C1 segment of cervical spinal cord (tissue), 14 donors: ENCODE data around the gene SIGLEC15.
"Not testable (repeated sequence)": the region's sequence is repeated elsewhere in the genome, so short reads cannot be mapped to it uniquely, and the experiment has no call there.

Source experiments
- DNase-seq, 14 donors: peaks; one replicate each; lab custom pipeline; 2025; lab: John Stamatoyannopoulos, UW

SIGLEC15 gene

DNA sequence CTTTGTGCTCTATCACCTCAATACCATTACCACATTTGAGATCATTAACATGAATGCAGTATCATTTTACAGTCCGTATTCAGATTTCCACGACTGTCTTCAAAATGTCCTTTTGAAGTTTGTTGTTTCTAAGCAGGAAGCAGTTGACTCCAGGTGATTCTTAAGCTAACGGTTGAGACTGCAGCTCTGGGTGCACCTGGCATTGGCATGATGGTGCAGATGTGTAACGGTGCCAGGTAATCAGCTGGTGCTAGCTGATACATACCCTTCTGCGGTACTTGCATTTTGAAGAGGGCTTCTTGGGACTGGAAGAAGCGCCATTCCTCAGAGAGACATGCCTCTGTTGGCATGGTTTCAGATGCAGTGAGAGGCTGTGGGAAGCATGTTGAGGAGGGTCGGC, 19.5 kb downstream of the SIGLEC15 start:
- no peak for DNase-seq

- no peak for DNase-seq
Observed at GRCh38 chr18:45845410-45845809, 19.9 kb downstream of the SIGLEC15 start.

DNA sequence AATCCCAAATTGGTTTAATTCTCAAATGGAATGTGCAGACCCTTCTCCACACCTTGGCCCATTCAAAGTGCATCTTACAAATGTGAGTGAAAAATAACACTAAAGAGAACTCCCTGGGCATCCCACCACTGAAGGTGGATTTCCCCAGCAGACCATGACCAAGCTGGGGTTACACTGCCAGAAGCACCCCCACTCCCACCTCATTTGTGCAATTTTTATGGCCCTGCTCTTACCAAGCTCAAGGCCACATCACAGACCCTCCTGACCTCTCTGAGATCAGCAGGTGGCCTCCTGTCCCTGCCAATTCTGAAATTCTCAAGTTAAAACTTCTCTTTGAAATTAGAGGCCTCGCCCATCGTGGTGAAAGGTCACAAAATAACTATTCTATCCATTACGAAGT, 21.6 kb downstream of the SIGLEC15 start:
- no peak for DNase-seq

DNA sequence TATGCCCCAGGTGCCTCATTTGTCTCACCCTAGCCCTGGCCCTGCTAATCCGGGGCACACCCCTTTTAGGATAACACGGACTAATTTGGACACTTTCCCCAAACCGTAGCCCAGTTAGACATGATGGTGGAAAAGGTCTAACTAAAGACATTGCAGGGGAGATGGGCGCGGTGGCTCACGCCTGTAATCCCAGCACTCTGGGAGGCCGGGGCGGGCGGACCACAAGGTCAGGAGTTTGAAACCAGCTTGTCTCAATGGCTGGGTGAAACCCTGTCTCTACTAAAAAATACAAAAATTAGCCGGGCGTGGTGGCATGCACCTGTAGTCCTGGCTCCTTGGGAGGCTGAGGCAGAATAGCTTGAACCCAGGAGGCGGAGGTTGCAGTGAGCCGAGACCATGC, 23.2 kb downstream of the SIGLEC15 start:
- DNase-seq: not testable (repeated sequence)

DNA sequence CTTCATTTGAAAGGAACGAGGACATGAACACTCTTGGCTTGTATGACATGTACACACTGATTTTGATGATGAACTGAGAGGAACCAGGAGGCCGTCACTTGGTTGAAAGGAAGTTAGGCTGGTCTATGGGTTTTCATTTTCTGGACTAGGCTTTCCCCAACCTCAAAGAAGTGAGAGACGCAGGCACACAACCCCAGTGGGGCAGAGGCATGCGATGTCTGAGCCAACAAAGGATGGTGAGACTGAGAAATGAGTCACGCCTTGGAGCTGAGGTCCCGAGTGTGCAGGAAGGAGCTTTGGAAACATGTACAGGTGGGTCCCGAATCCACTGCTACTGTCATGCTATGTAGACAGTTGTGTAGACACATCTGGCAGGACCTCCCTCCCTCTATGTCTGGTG, 24.1 kb downstream of the SIGLEC15 start:
- DNase-seq: no peak

GRCh38 chr18:45850021-45850420, 24.5 kb downstream of the SIGLEC15 start:
- no peak for DNase-seq

- no peak for DNase-seq
Observed at GRCh38 chr18:45851161-45851925, 25.9 kb downstream of the SIGLEC15 start.

DNA sequence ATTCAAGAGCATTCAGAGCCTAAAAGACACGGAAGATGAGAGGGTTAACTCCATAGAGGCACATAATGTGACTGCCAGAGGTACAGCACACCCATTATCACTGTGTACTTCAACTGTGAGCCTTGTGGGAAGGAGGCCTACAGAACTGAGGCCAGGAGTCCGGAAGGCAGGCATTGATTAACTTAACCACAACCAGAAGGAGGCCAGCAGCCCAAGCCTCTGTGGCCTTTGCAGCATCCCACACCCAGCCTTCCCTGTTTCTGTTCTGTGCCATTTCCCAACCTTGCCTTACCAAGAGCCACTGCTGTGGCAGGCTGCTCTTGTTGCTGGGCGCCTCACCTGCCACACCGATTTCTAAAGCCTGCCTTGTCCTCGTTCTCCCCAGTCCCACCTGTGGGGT, 27.2 kb downstream of the SIGLEC15 start:
- DNase-seq: no peak

GRCh38 chr18:45854036-45854586, 28.6 kb downstream of the SIGLEC15 start:
- DNase-seq: no peak

DNA sequence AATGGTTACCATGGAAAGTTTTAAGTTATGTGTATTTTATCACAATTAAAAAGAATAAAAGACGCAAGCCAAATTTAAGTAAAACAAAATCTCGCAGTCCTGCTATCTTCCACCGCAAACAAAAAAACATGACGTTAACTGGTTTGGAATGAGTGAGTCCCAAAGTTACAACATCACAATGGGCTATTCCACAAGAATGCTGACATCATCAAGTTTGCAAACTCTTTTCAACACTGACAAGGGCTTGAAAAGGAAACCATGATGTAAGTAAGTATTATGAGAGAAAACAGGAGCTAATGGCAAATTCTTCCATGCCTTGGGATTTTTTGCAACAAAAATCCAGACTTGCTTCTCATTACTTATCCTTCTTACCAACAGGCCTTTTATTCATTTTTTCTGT, 31.1 kb downstream of the SIGLEC15 start:
- DNase-seq: no peak

DNA sequence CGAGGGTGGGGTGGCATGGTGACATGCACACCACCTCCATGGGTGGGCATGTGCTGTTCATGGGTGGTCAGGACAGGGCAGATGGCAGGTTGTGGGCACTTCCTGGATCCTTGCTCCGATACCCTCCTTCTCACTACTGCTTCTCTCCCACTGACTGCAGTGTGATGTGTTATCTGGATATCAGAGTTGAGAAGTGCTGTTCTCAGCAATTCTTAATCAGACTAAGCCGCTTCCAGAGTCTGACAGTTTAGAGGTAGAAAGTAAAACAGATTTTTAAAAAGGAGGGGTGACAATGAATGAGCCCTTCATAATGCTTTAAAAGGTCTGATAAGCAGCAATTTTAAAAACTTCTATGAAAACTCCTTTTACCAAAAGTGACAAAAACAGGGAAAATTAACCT, 33.9 kb downstream of the SIGLEC15 start:
- DNase-seq: no peak

DNA sequence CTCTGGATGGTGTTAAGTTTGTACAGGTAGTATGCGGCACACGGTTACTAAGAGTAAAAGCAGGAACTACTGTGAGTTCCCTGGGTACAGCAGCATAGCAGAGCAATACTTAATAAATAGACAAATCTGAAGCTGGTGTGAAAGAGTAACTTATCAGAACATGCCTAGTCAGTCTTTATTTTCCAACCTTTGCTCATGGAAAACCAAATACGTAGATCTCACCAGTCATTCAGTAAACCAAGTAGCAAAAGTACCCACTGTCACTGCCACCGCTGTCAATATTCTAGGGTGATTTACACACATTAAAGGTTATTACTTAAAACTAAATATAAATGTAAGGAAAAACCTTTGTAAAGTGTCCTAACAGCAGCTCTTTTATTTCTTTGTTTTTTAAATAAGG, 35.0 kb downstream of the SIGLEC15 start:
- no peak for DNase-seq

DNA sequence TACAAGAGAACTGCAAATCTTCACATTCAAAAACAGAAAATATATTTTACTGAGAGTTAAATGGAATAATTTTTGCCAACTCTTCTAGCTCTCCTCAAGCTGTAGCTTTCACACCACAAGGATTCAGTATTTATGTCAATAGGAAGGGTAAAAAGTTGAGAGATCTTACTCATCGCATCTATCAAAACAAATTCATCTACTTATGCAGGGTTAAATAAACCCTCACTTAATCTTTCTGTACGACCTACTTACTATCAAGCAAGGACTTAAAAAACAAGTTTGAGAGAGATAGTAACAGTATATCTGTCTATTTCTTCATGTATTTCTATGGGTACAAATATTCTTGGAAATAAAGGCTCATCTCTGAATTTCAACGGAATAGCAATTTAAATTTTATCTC, 35.5 kb downstream of the SIGLEC15 start:
- no peak for DNase-seq

- no peak for DNase-seq
Observed at GRCh38 chr18:45861926-45862325, 36.5 kb downstream of the SIGLEC15 start.

GRCh38 chr18:45863469-45863868, 38.0 kb downstream of the SIGLEC15 start:
- no peak for DNase-seq

DNA sequence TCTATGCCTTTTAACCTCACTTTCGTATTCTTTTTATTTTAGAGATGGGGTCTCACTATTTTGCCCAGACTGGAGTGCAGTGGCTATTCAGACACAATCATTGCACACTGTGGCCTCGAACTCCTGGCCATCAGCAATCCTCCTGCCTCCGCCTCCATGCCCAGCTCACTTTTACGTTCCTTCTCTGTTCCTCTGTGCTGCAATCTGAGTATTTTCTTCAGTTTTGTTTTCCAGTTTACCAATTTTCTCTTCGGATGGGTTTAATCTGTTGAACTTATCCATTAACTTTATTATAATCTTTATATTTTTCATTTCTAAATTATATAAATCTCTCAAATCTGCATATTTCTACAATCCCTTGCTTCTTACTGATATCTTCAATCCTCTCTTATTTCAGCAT, 38.6 kb downstream of the SIGLEC15 start:
- DNase-seq: no peak

DNA sequence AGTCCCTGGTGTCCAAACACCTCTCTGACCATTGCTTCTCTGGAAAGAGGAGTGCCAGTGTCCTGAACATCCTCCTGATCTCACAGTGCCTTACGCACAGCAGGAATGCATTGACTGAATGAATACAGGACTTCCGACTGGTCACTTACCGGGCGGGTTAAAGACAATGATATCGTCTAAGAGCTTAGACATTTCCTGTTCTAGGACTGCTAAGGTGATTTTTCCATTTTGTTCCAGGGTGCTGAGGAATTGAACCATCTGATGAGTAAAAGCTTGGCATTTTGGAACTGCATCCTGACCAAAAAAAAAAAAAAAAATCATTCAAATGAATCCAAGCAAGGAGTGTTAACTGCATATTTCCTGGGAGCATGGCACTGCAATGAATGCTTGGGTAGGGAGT, 40.0 kb downstream of the SIGLEC15 start:
- DNase-seq: no peak

DNA sequence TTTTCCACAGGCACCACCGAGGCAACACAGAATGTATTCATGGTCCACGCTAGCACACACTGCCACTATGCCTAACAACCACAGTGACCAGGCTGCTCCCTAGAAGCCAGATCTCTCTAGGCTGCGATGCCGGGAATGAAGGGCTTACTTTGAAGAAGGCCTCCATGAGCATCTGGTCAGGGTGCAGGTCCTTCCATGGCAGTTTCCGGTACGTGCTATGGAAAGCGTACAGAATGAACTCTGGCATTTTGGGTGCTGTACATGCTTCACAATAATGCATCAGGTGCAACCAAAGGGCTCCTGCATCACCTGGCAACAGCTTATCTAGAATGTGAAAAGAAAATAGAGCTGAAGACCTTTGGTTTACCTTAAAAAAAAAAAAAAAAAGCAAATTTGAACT, 44.9 kb downstream of the SIGLEC15 start:
- no peak for DNase-seq

GRCh38 chr18:45871431-45872084, 46.1 kb downstream of the SIGLEC15 start:
- DNase-seq: no peak

DNA sequence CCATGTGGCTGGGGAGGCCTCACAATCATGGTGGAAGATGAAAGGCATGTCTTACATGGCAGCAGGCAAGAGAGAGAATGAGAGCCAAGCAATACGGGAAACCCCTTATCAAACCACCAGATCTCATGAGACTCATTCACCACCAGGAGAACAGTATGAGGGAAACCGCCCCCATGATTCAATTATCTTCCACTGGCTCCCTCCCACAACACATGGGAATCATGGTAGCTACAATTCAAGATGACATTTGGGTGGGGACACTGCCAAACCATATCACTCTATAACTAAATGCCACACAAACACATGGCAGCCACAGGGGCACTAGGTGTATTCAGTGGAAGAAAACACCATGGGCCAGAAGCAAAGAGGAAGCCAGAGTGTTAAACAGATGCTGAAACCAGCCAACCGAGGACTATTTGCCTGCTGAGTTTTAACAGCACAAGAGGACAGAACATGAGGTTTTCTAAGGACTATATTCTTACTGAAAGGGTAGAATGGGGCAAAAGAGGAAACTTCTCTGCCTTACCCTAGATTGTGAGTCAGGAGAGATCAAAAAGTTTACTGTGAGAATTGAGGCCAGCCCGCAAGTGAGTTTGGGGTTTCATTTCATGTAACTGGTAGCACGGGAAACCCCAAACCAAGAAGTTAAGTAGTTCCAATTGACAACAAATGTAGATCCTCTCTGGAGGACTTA, 49.2 kb downstream of the SIGLEC15 start:
- DNase-seq: no peak

GRCh38 chr18:45876161-45876560, 50.7 kb downstream of the SIGLEC15 start:
- no peak for DNase-seq

- no peak for DNase-seq
Observed at GRCh38 chr18:45877403-45877802, 51.9 kb downstream of the SIGLEC15 start.
